Activated naive CD8-positive, alpha-beta T cell treated with anti-CD3 and anti-CD28 coated beads for 36 hours (primary cell): ENCODE results near the gene HOXA9. TPM values are rescaled to one million over a fixed set of nuclear protein-coding genes. Genes with fewer than 3 reads are reported as not detected.

ENCODE experiments used
- DNase-seq: peaks from one replicate; pipeline ENCODE4 v3.0.0; 2021
- H3K27ac Mint-ChIP-seq: one replicate; pipeline ENCODE4 v1.8.0; 2022; ENCODE audit warnings: mild to moderate bottlenecking, moderate library complexity, mixed read lengths
- H3K27me3 Mint-ChIP-seq: one replicate; pipeline ENCODE4 v1.8.0; 2022; ENCODE audit warnings: mild to moderate bottlenecking, mixed read lengths
- H3K36me3 Mint-ChIP-seq: one replicate; pipeline ENCODE4 v1.8.0; 2021; ENCODE audit warnings: mild to moderate bottlenecking, mixed read lengths
- H3K4me1 Mint-ChIP-seq: one replicate; pipeline ENCODE4 v1.8.0; 2021; ENCODE audit warnings: mixed read lengths
- H3K4me3 Mint-ChIP-seq: one replicate; pipeline ENCODE4 v1.8.0; 2022; ENCODE audit warnings: mild to moderate bottlenecking, moderate library complexity, mixed read lengths
- H3K9me3 Mint-ChIP-seq: one replicate; pipeline ENCODE4 v1.8.0; 2022; ENCODE audit warnings: mixed read lengths
- total RNA-seq, 2 experiments: library from RNA; stranded (reverse); gene quantifications; one replicate each; pipeline ENCODE4 v1.2.3, GENCODE V29; 2021

Gene HOXA9
- total RNA-seq, 2 experiments from 2014 or later = not detected

- Mint-ChIP-seq H3K9me3 (no peaks in the 10 kb centered on the region), H3K27me3 (peaks cover 10% of the 10 kb centered on the region), H3K27ac (no peak overlapping the region), H3K4me1 (no peaks in the 10 kb centered on the region), H3K4me3 (no peak overlapping the region), H3K36me3 (no peaks in the 10 kb centered on the region)
- no peak for DNase-seq
Observed at GRCh38 chr7:27121684-27122076, 43.7 kb downstream of the HOXA9 start.

DNA sequence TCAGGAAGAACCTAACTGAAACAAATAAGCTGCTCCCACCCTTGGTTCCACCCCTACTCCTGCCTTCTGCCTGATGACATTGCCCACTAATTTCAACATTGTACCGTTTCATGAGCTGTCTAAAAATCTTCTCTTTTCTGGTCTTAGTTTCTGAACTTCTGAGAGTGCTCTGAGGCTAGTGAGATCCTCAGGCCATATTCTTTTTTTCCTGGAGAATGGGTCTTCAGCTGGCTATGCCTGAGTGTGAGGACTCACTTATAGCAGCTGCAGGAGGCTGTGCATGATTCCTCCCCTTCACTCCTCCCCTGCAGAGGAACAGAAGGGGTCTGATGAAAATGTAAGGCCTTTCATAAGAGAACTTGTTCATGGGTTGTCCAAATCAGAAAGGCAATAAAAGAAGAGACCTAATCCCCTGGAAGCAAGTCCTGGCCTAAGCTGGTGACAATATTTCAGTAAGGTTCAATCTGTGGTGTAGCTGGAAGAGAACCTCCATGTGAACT is 45.9 kb downstream of the HOXA9 start:
- no peak for DNase-seq
- H3K27ac Mint-ChIP-seq = no peak overlapping the region
- H3K4me3 Mint-ChIP-seq = no peak overlapping the region
- no peaks in the 10 kb centered on the region for H3K4me1 Mint-ChIP-seq
- H3K27me3 Mint-ChIP-seq = peaks cover 3% of the 10 kb centered on the region
- H3K36me3 Mint-ChIP-seq = no peaks in the 10 kb centered on the region
- H3K9me3 Mint-ChIP-seq = no peaks in the 10 kb centered on the region

DNA sequence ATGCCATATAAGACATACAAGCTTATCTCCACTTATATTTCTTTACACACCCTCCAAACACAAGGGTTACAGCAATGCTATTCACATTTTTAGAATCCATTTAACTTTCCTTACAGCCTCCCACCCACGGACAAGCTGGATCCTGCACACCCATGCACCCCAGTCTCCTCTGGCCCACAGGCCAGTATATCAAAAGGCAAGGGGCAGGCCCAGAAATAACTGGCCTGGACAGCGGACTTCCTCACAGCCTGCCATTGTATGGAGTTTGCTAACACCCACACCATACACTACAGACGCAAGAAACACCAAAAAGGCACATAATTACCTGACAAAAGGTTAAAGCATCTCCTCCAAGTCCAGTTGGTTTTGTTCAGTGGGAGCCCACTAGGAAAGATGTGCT is 46.8 kb downstream of the HOXA9 start:
- Mint-ChIP-seq H3K27ac (no peak overlapping the region), H3K27me3 (peaks cover 3% of the 10 kb centered on the region), H3K4me1 (no peaks in the 10 kb centered on the region), H3K9me3 (no peaks in the 10 kb centered on the region), H3K4me3 (no peak overlapping the region), H3K36me3 (no peaks in the 10 kb centered on the region)
- DNase-seq = no peak

DNA sequence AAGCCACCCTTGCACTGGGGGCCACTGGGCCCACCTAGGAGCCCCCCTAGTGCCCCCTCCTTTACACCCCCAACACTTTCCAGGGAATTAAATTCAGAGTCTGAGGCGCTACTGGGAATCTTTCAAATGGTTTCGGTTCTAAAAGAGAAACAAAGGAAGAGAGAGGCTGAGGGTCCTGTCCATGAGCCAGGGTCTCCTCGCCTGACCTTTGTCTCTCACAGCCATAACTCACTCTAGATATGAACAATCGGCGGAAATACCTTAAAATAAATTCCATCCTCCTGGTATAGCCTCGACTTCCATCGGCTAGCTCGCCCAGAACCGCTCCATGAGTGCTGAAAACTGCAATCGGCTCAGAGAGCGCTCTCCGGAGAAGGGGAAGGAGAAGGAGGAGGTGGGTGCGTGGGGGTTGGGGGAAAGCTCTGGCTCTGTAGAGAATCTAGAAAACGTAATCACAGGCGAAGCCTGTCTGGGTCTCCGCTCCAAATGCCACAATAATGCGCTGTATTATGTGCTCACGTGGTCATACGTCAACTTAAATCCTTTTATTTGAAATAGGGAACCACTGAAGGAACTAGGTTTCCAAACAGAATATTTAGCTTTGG is 47.3 kb downstream of the HOXA9 start:
- no peak for DNase-seq
- H3K36me3 Mint-ChIP-seq = no peaks in the 10 kb centered on the region
- no peak overlapping the region for H3K4me3 Mint-ChIP-seq
- H3K27ac Mint-ChIP-seq = no peak overlapping the region
- no peaks in the 10 kb centered on the region for H3K4me1 Mint-ChIP-seq
- H3K27me3 Mint-ChIP-seq = peaks cover 3% of the 10 kb centered on the region
- H3K9me3 Mint-ChIP-seq = no peaks in the 10 kb centered on the region

DNA sequence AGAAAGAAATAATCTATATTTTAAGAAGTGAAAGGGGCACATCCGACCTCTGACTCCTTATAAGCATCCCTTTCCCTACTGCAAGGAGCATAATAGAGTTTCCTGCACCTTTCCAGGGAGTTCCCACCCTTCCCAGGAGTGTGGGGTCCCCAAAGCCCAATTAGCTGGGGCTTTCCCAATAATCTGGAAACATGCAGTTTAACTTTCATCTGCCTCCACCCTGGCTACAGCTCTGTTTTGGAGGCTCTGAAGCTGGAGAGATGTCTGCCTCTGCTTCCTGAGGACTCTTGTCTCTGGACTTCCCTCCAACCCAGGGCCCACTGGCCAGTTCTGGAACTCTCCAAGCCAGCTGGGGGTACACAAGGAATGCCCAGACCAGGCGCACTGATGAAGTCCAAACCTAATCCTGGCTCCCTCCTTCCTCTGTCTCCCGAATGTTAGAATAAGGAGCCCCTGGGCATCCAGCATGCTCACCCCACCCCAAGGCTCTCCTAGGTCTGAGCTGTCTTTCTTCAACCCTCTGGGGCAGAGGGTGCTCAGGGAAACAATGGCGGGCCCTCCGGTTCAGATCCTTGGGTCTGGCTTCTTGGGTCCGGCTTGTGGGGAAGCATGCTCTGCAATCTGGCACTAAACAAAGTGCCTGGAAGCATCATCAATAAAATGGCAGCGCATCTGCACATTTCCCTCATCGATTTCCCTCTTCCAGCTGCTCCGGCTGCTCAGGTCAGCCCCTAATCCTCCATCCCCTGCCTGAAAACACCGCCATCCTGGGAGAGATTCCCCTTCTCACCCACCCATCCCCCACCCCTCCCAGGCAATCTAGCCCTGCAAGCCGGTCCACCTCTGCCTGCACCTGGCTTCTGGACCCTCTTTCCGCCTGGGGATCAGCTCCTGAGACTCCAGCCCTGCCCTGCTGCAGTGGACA is 48.1 kb downstream of the HOXA9 start:
- Mint-ChIP-seq H3K4me1 (no peaks in the 10 kb centered on the region), H3K27ac (no peak overlapping the region), H3K4me3 (no peak overlapping the region), H3K36me3 (no peaks in the 10 kb centered on the region), H3K27me3 (peaks cover 3% of the 10 kb centered on the region), H3K9me3 (no peaks in the 10 kb centered on the region)
- DNase-seq = no peak

DNA sequence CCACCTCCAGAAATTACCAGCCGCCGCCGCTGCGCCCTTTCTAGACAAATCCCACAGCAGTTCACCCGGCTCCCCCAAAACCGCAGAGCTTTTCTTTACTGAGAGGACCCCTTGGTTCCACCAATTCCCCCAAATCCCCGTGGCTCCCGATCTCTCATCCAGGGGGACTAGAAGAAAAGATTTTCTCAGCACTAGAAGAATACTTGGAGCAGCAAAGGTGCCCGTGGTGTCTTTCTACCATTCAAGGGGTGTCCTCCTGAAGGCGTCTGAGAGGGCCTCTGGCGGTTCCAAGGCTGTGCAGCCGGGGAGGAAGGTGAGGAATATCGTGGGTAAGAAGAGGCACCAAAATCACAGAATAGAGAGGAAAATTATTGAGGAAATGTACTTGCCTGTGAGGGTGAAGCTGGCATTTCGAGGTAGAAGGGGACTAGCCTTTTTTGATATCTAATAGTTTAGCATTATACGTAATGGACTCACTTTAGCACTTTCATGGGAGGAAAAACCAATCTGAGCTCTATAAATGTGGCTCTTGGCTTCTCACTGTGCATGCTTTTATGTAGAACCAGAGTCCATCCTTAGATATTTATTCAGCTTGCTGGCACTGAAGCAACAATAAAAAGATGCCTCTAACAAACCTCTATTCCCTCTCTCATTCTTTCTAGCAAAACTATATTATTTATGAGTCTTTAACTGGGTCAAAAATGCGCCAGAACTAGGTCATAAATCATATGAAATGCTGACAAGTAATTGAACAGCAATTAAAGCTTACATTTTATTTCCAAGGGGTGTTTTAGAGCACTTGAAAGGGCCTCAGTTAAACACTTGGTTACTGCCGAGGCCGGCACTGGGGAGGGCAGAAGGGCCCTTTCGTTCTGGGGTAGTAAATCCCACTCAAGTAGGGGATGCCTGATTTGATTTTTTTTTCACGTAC is 49.0 kb downstream of the HOXA9 start:
- Mint-ChIP-seq H3K27ac (no peak overlapping the region), H3K4me1 (no peaks in the 10 kb centered on the region), H3K27me3 (peaks cover 6% of the 10 kb centered on the region), H3K36me3 (no peaks in the 10 kb centered on the region), H3K4me3 (no peak overlapping the region), H3K9me3 (no peaks in the 10 kb centered on the region)
- DNase-seq = no peak

- no peaks in the 10 kb centered on the region for H3K36me3 Mint-ChIP-seq
- H3K27me3 Mint-ChIP-seq = peaks cover 6% of the 10 kb centered on the region
- no peaks in the 10 kb centered on the region for H3K9me3 Mint-ChIP-seq
- H3K27ac Mint-ChIP-seq = no peak overlapping the region
- no peaks in the 10 kb centered on the region for H3K4me1 Mint-ChIP-seq
- DNase-seq = no peak
- H3K4me3 Mint-ChIP-seq = no peak overlapping the region
Observed at GRCh38 chr7:27115221-27116026, 49.9 kb downstream of the HOXA9 start.

- Mint-ChIP-seq H3K9me3 (no peaks in the 10 kb centered on the region), H3K4me1 (no peaks in the 10 kb centered on the region), H3K4me3 (no peak overlapping the region), H3K27me3 (peaks cover 6% of the 10 kb centered on the region), H3K27ac (no peak overlapping the region), H3K36me3 (no peaks in the 10 kb centered on the region)
- no peak for DNase-seq
Observed at GRCh38 chr7:27114881-27115220, 50.5 kb downstream of the HOXA9 start.

- Mint-ChIP-seq H3K27me3 (peaks cover 6% of the 10 kb centered on the region), H3K4me1 (no peaks in the 10 kb centered on the region), H3K4me3 (no peak overlapping the region), H3K9me3 (no peaks in the 10 kb centered on the region), H3K27ac (no peak overlapping the region), H3K36me3 (no peaks in the 10 kb centered on the region)
- DNase-seq = no peak
Observed at GRCh38 chr7:27113991-27114769, 51.2 kb downstream of the HOXA9 start.

- H3K27me3 Mint-ChIP-seq = peaks cover 6% of the 10 kb centered on the region
- H3K4me1 Mint-ChIP-seq = no peaks in the 10 kb centered on the region
- no peak overlapping the region for H3K4me3 Mint-ChIP-seq
- H3K27ac Mint-ChIP-seq = no peak overlapping the region
- no peaks in the 10 kb centered on the region for H3K36me3 Mint-ChIP-seq
- H3K9me3 Mint-ChIP-seq = no peaks in the 10 kb centered on the region
- no peak for DNase-seq
Observed at GRCh38 chr7:27112955-27113949, 52.1 kb downstream of the HOXA9 start.
